Panc1 (cell line): Measurements from ENCODE around the gene PCCA. TPM values are rescaled to one million over a fixed set of nuclear protein-coding genes. Genes with fewer than 3 reads are reported as not detected.
A peak's percentile ranks its signal among the peaks of the same experiment; 100 is the strongest.

Experiments
- ATAC-seq: fragments of 200-7000 bp; cut with Tn5 transposase; 2 replicates; pipeline ENCODE4 v1.9.1; 2020; ENCODE audit warnings: mild to moderate bottlenecking, moderate library complexity
- BruUV-seq: library from RNA; stranded (reverse); fragments of 400-500 nt; replicated peaks from 2 replicates; lab custom pipeline; 2021; lab: Mats Ljungman, UMichigan
- CTCF ChIA-PET: fragments of 300-600 bp; sonication (Branson Sonifier 250); formaldehyde crosslinking; loops from one replicate; lab custom pipeline; 2022; ENCODE audit warnings: antibody characterized with exemption; lab: Charles Lee
- POLR2A ChIA-PET: fragments of 300-600 bp; sonication (Branson Sonifier 250); formaldehyde crosslinking; loops from one replicate; lab custom pipeline; 2022; ENCODE audit warnings: antibody characterized with exemption; lab: Charles Lee
- DNase-seq: peaks from one replicate; pipeline ENCODE4 v3.0.0-alpha.2; 2010; ENCODE audit warnings: low read depth, low spot score
- H3K27ac ChIP-seq: 2 replicates; pipeline ENCODE4 v1.5.1; 2011; ENCODE audit warnings: mild to moderate bottlenecking, low read length, inconsistent platforms
- H3K27me3 ChIP-seq: fragments of 200-500 bp; sonication (Bioruptor generic); 2 replicates; pipeline ENCODE4 v1.6.0; 2014; ENCODE audit warnings: low read length, inconsistent platforms; ENCODE audit not compliant: control insufficient read depth, insufficient read depth
- H3K36me3 ChIP-seq: fragments of 200-500 bp; sonication (Bioruptor generic); 2 replicates; pipeline ENCODE4 v1.5.1; 2014; ENCODE audit warnings: inconsistent platforms, mild to moderate bottlenecking, low read length, moderate library complexity; ENCODE audit not compliant: control insufficient read depth, insufficient read depth
- H3K4me1 ChIP-seq: 2 replicates; pipeline ENCODE4 v1.5.1; 2011; ENCODE audit warnings: inconsistent platforms, mild to moderate bottlenecking, low read length, moderate library complexity; ENCODE audit not compliant: control insufficient read depth, insufficient read depth
- H3K4me3 ChIP-seq, 2 experiments: 2 replicates each; pipeline ENCODE4 v1.5.1; 2011 to 2012; ENCODE audit warnings: low read depth in 2 of 2, low read length in 2 of 2, mild to moderate bottlenecking in 2 of 2, inconsistent platforms in 1 of 2, moderate library complexity in 1 of 2
- H3K9me3 ChIP-seq: fragments of 200-500 bp; sonication (Bioruptor generic); 2 replicates; pipeline ENCODE4 v1.5.1; 2014; ENCODE audit warnings: low read depth, mild to moderate bottlenecking, inconsistent platforms, low read length, moderate library complexity; ENCODE audit not compliant: control insufficient read depth, insufficient read depth
- CTCF ChIP-seq: fragments of 450-650 bp; IDR thresholded peaks from 2 replicates; pipeline ENCODE4 v1.5.1; 2017; ENCODE audit warnings: mild to moderate bottlenecking
- POLR2AphosphoS5 ChIP-seq: IDR thresholded peaks from 2 replicates; pipeline ENCODE4 v1.6.1; 2012; ENCODE audit warnings: mild to moderate bottlenecking, low read depth, low read length, moderate library complexity
- REST ChIP-seq, 2 experiments: IDR thresholded peaks; 2 replicates each; pipeline ENCODE4 v1.6.1; 2011 to 2012; ENCODE audit warnings: low read depth in 2 of 2, control low read depth in 1 of 2, low read length in 1 of 2, mild to moderate bottlenecking in 1 of 2, moderate library complexity in 1 of 2; ENCODE audit not compliant: insufficient read depth in 1 of 2
- SIN3A ChIP-seq: IDR thresholded peaks from 2 replicates; pipeline ENCODE4 v1.6.1; 2012; ENCODE audit warnings: low read depth, mild to moderate bottlenecking, low read length, moderate library complexity, borderline replicate concordance; ENCODE audit not compliant: insufficient read depth
- TCF7L2 ChIP-seq: IDR thresholded peaks from 2 replicates; pipeline ENCODE4 v1.6.1; 2011; ENCODE audit warnings: mild to moderate bottlenecking, low read depth, low read length, inconsistent platforms
- in situ Hi-C: cut with HindIII; loops from 2 replicates; pipeline ENCODE4 v1.10.0; 2016; ENCODE audit warnings: low sequenced_read_pairs, low pct_unique_long_range_greater_than_20kb
- intact Hi-C: fragments of 100-400 bp; cut with micrococcal nuclease; formaldehyde crosslinking; loops from one replicate; pipeline ENCODE4 v1.10.0; 2022; ENCODE audit not compliant: unreplicated experiment
- total RNA-seq: library from RNA; stranded (reverse); gene quantifications from one replicate; pipeline ENCODE4 v1.2.1, GENCODE V29; 2021; ENCODE audit not compliant: unreplicated experiment

PCCA gene
- total RNA-seq, 1 experiment from 2014 or later = 14.7 TPM

DNA sequence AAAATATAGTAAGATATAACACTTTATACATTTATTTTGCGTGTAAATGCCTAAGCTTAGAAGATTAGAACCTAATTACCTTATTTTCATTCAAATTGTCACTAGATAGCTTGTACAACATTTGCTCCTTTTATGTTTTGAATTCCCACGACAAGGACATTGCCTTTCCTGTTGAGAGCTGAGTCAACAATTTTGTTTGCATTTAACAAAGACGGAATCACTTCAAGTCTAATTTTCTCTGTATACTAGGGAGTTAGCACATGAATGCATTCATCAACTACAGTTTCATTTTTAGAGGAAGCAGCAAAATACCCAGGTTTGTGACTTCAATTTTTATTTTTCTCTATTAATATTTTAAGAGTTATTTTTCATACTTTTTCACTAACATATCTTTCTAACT is 48.7 kb upstream of the PCCA start:
- no peak for DNase-seq
- CTCF ChIA-PET = no interaction called here
- Histone ChIP-seq H3K27me3 (no peaks in the 10 kb centered on the region), H3K9me3 (no peaks in the 10 kb centered on the region), H3K4me3 (no peak overlapping the region), H3K36me3 (no peaks in the 10 kb centered on the region), H3K4me1 (peaks cover 8% of the 10 kb centered on the region), H3K27ac (peak overlapping the region; percentile 39; the same call in 1 of the 2 replicates)
- no TSS peak for BruUV-seq
- intact Hi-C loops = no loop called here
- in situ Hi-C loops = no loop called here
- no peak for TF ChIP-seq TCF7L2
- no peak for TF ChIP-seq SIN3A
- TF ChIP-seq REST (IDR thresholded peaks at IDR 0.05; ENCODE audit: insufficient read depth in 1 of 2, low read depth in 2 of 2, low read length in 1 of 2) = no peak
- TF ChIP-seq POLR2AphosphoS5 = no peak
- no peak for TF ChIP-seq CTCF
- POLR2A ChIA-PET = no interaction called here
- ATAC-seq = no peak

GRCh38 chr13:100044936-100045335 is 44.0 kb upstream of the PCCA start:
- Histone ChIP-seq H3K4me1 (peaks cover 4% of the 10 kb centered on the region), H3K27me3 (no peaks in the 10 kb centered on the region), H3K9me3 (no peaks in the 10 kb centered on the region), H3K4me3 (no peak overlapping the region), H3K36me3 (no peaks in the 10 kb centered on the region), H3K27ac (no peak overlapping the region)
- CTCF ChIA-PET = no interaction called here
- POLR2A ChIA-PET = no interaction called here
- no peak for TF ChIP-seq REST (IDR thresholded peaks at IDR 0.05; ENCODE audit: insufficient read depth in 1 of 2, low read depth in 2 of 2, low read length in 1 of 2)
- TF ChIP-seq POLR2AphosphoS5 = no peak
- TF ChIP-seq SIN3A = no peak
- TF ChIP-seq CTCF = no peak
- TF ChIP-seq TCF7L2 = no peak
- no TSS peak for BruUV-seq
- in situ Hi-C loops (no loop called here), intact Hi-C loops (no loop called here)
- DNase-seq (no peak), ATAC-seq (no peak)
